Uterus (tissue), 4 donors: ENCODE results near the gene U2SURP. TPM values are rescaled to one million over a fixed set of nuclear protein-coding genes. Genes with fewer than 3 reads are reported as not detected.
"Not testable (repeated sequence)": the region's sequence is repeated elsewhere in the genome, so short reads cannot be mapped to it uniquely, and the experiment has no call there.

Experiments used
- DNase-seq, 2 donors: peaks; one replicate each; pipeline ENCODE4 v3.0.0-alpha.2; 2019 to 2020
- H3K27ac ChIP-seq, 2 donors: fragments of 200-600 bp; sonication (generic); 1 replicate in 1 of 2; 2 replicates in 1 of 2; pipeline ENCODE4 v1.5.1; 2016 to 2018
- H3K27me3 ChIP-seq, 2 donors: fragments of 200-600 bp; sonication (generic); one replicate each; pipeline ENCODE4 v1.5.1; 2018 to 2019; ENCODE audit warnings: control low read depth in 1 of 2
- H3K36me3 ChIP-seq, 2 donors: fragments of 200-600 bp; sonication (generic); one replicate each; pipeline ENCODE4 v1.5.1; 2019; ENCODE audit warnings: control low read depth in 1 of 2
- H3K4me1 ChIP-seq, 2 donors: fragments of 200-600 bp; sonication (generic); one replicate each; pipeline ENCODE4 v1.5.1; 2018 to 2019; ENCODE audit warnings: control low read depth in 1 of 2
- H3K4me3 ChIP-seq, 2 donors: fragments of 200-600 bp; sonication (generic); 1 replicate in 1 of 2; 2 replicates in 1 of 2; pipeline ENCODE4 v1.5.1; 2018 to 2019; ENCODE audit warnings: mild to moderate bottlenecking in 1 of 2
- H3K9me3 ChIP-seq, 2 donors: fragments of 200-600 bp; sonication (generic); one replicate each; pipeline ENCODE4 v1.5.1; 2019; ENCODE audit warnings: control low read depth in 1 of 2
- CTCF ChIP-seq, 4 experiments: fragments of 200-600 bp in 2 of 4; fragments of 450-650 bp in 2 of 4; sonication (generic) in 2 of 4; IDR thresholded peaks; one replicate each; pipeline ENCODE4 v1.5.1; 2016 to 2019; ENCODE audit warnings: antibody characterized with exemption in 4 of 4, mild to moderate bottlenecking in 2 of 4, moderate library complexity in 1 of 4
- POLR2A ChIP-seq, 2 donors: fragments of 450-650 bp; IDR thresholded peaks; one replicate each; pipeline ENCODE4 v1.6.1; 2016; ENCODE audit warnings: antibody characterized with exemption in 2 of 2, mild to moderate bottlenecking in 1 of 2, moderate library complexity in 1 of 2
- intact Hi-C: fragments of 100-400 bp; cut with DNase I; formaldehyde crosslinking; loops from one replicate; pipeline ENCODE4 v1.15.1; 2023; ENCODE audit warnings: low total_unique reads
- total RNA-seq, 4 donors: library from RNA; depleted of rRNA in 3 of 4; stranded (reverse); fragments of >200 nt in 3 of 4; gene quantifications; one replicate each; pipeline versions ENCODE4 v1.1.0 to v1.2.4, GENCODE V29; 2014 to 2023
- donor health status: DM: yes; HTN: yes; CAD: no.

U2SURP gene
- total RNA-seq, 4 donors from 2014 or later = 43.3 to 178 (median 87.2) TPM

GRCh38 chr3:143070977-143071551 lies 69.7 kb downstream of the U2SURP start:
- TF ChIP-seq POLR2A (IDR thresholded peaks at IDR 0.05) (no peak), CTCF (IDR thresholded peaks at IDR 0.05) (no peak)
- DNase-seq = no peak
- H3K9me3 ChIP-seq = no peaks in the 10 kb centered on the region
- no peaks in the 10 kb centered on the region for H3K36me3 ChIP-seq
- intact Hi-C loops = no loop called here
- H3K4me3 ChIP-seq = no peak overlapping the region
- no peak overlapping the region for H3K27ac ChIP-seq
- peaks cover 0 to 8% of the 10 kb centered on the region in 2 donors for H3K4me1 ChIP-seq
- no peaks in the 10 kb centered on the region for H3K27me3 ChIP-seq

- no peak overlapping the region for H3K27ac ChIP-seq
- DNase-seq = no peak
- no peaks in the 10 kb centered on the region for H3K27me3 ChIP-seq
- no peaks in the 10 kb centered on the region for H3K9me3 ChIP-seq
- intact Hi-C loops = no loop called here
- H3K36me3 ChIP-seq = no peaks in the 10 kb centered on the region
- TF ChIP-seq CTCF (IDR thresholded peaks at IDR 0.05) = no peak
- no peak for TF ChIP-seq POLR2A (IDR thresholded peaks at IDR 0.05)
- peaks cover 0 to 4% of the 10 kb centered on the region in 2 donors for H3K4me1 ChIP-seq
- no peak overlapping the region for H3K4me3 ChIP-seq
Measured at GRCh38 chr3:143071776-143072175, 70.4 kb downstream of the U2SURP start.

- intact Hi-C loops = not testable (repeated sequence)
Measured at GRCh38 chr3:143072298-143073020, 71.1 kb downstream of the U2SURP start.

GRCh38 chr3:143073541-143073940 lies 72.2 kb downstream of the U2SURP start:
- H3K36me3 ChIP-seq, intact Hi-C loops, H3K4me3 ChIP-seq, H3K27me3 ChIP-seq, H3K9me3 ChIP-seq, DNase-seq, H3K4me1 ChIP-seq, H3K27ac ChIP-seq: not testable (repeated sequence)

More at GRCh38 chr3:143072298-143073020, 71.1 kb downstream of the U2SURP start:
- H3K36me3 ChIP-seq, H3K27me3 ChIP-seq, H3K9me3 ChIP-seq, H3K4me3 ChIP-seq, DNase-seq, H3K4me1 ChIP-seq, H3K27ac ChIP-seq: not testable (repeated sequence)

GRCh38 chr3:143073983-143074382 lies 72.6 kb downstream of the U2SURP start:
- intact Hi-C loops, H3K4me1 ChIP-seq: not testable (repeated sequence)

GRCh38 chr3:143078883-143079282 lies 77.5 kb downstream of the U2SURP start:
- Histone ChIP-seq H3K36me3 (no peaks in the 10 kb centered on the region), H3K9me3 (no peaks in the 10 kb centered on the region), H3K4me1 (no peaks in the 10 kb centered on the region), H3K27ac (no peak overlapping the region), H3K27me3 (no peaks in the 10 kb centered on the region), H3K4me3 (no peak overlapping the region)
- no peak for DNase-seq
- intact Hi-C loops = no loop called here
- TF ChIP-seq POLR2A (IDR thresholded peaks at IDR 0.05) (no peak), CTCF (IDR thresholded peaks at IDR 0.05) (no peak)

More at GRCh38 chr3:143073983-143074382, 72.6 kb downstream of the U2SURP start:
- H3K27ac ChIP-seq, DNase-seq, H3K36me3 ChIP-seq, H3K27me3 ChIP-seq, H3K9me3 ChIP-seq, H3K4me3 ChIP-seq: not testable (repeated sequence)
